Mesodermal cell (in vitro differentiated cells): Measurements from ENCODE around the gene DNAAF2.
"Not testable (repeated sequence)": the region's sequence is repeated elsewhere in the genome, so short reads cannot be mapped to it uniquely, and the experiment has no call there.

Experiments used
- H3K27ac ChIP-seq: 2 replicates; pipeline ENCODE4 v1.7.0; 2013; ENCODE audit warnings: mild to moderate bottlenecking, low read depth, low read length, moderate library complexity; ENCODE audit not compliant: severe bottlenecking
- H3K36me3 ChIP-seq: 2 replicates; pipeline ENCODE4 v1.7.1; 2013; ENCODE audit warnings: mild to moderate bottlenecking, low read length, moderate library complexity; ENCODE audit not compliant: control insufficient read depth, insufficient read depth
- H3K4me1 ChIP-seq: one replicate; pipeline ENCODE4 v1.7.1; 2013; ENCODE audit warnings: mild to moderate bottlenecking, low read length; ENCODE audit not compliant: insufficient read depth, control insufficient read depth, poor library complexity, severe bottlenecking
- H3K4me3 ChIP-seq: 2 replicates; pipeline ENCODE4 v1.7.0; 2013; ENCODE audit warnings: low read length, control low read depth, mild to moderate bottlenecking; ENCODE audit not compliant: insufficient read depth, poor library complexity, severe bottlenecking; ENCODE audit errors: extremely low read depth
- H3K9me3 ChIP-seq: 2 replicates; pipeline ENCODE4 v1.7.1; 2013; ENCODE audit warnings: mild to moderate bottlenecking, low read length, moderate library complexity; ENCODE audit not compliant: control insufficient read depth
- WGBS, 2 experiments: methylation state at CpG; one replicate each; pipeline ENCODE4 v1.1.5; 2013; ENCODE audit warnings: missing lambda C conversion rate in 2 of 2; ENCODE audit not compliant: insufficient coverage in 2 of 2; 5-methylcytosine and 5-hydroxymethylcytosine counted together

Gene DNAAF2

GRCh38 chr14:49598189-49598484 is 36.9 kb downstream of the DNAAF2 start:
- WGBS, 2 experiments: 0 to 1% methylated on average over 9 to 14 of the region's 15 CpGs

DNA sequence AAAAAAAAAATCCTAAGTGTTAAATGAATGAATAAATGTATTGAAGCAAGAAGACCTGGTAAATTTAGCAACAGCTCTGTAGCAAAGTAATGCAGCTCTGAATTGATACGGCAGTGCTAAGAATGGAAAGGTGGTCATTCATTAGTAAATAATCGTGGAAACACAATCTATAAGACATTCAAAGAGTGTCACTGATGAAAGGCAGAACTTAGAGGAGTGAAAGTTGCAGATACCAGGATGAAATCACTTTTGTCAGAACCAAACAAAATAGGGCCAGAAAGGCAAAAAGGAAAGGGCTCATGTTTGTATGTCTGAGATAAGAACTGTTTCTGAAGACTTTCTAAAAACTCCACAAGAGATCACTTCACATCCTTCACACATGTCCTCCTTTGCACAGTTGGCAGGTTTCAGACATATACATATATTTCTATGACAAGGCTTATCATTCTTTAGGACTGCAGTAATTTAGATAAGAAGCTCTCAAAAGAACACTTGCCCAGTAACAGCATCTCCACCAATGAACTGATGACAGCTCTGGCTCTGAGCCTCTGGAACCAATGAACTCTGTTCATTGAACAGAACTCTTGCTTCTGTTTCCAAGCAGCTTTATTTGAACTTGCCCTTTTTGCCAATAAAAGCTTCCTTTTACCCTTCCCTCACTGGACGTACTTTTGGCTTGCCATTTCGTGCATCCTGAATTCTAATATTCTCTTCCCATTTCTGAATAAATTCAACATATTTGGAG is 40.5 kb downstream of the DNAAF2 start:
- Histone ChIP-seq H3K27ac (peak overlapping the region; percentile 12), H3K36me3 (no peaks in the 10 kb centered on the region), H3K4me3 (no peak overlapping the region), H3K4me1 (peaks cover 4% of the 10 kb centered on the region), H3K9me3 (no peaks in the 10 kb centered on the region)
- WGBS, 2 experiments: 85 to 100% methylated on average over 2 to 3 of the region's 4 CpGs

More at GRCh38 chr14:49598189-49598484, 36.9 kb downstream of the DNAAF2 start:
- Histone ChIP-seq H3K36me3 (peaks cover 17% of the 10 kb centered on the region), H3K9me3 (no peaks in the 10 kb centered on the region), H3K27ac (peak overlapping the region; percentile 89), H3K4me1 (peaks cover 4% of the 10 kb centered on the region), H3K4me3 (peak overlapping the region; percentile 88)

GRCh38 chr14:49593016-49593415 is 42.0 kb downstream of the DNAAF2 start:
- Histone ChIP-seq H3K4me1 (peaks cover 4% of the 10 kb centered on the region), H3K27ac (no peak overlapping the region), H3K4me3 (no peak overlapping the region), H3K36me3 (no peaks in the 10 kb centered on the region), H3K9me3 (no peaks in the 10 kb centered on the region)
- WGBS, 2 experiments: no CpG with 5 or more reads among the region's 3 CpGs

- WGBS, 2 experiments: no CpG with 5 or more reads among the region's 3 CpGs
These were observed 45.7 kb downstream of the DNAAF2 start for GRCh38 chr14:49589387-49589786.

DNA sequence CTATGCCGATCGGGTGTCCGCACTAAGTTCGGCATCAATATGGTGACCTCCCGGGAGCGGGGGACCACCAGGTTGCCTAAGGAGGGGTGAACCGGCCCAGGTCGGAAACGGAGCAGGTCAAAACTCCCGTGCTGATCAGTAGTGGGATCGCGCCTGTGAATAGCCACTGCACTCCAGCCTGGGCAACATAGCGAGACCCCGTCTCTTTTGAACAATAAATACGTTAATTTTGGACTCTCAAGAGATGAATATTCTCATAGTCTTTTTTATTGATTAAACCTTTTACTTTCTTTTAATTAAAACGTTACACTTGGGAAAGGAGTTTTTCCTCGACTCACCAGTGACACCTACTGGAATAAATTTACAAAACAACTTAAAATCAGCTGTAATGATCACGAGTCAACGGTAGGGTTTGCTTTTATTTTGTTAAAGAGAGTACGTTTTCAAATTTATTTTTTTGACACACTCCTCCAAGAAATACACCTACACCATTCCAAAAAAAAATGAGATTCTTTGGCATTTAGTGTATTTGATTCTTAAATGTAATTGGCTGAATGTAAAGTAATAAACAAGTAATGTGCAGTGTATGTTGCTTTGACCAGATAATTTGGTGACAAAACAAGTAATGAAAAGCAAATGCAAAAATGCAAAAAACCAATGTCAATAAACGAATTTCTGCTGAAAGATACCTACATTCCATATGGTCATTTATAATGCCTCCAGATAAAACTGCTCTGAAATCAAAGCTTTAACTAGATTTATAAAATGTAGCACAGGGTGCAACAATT is 48.2 kb downstream of the DNAAF2 start:
- H3K36me3 ChIP-seq: peaks cover 28% of the 10 kb centered on the region
- H3K27ac ChIP-seq: peak overlapping the region; percentile 86
- H3K9me3 ChIP-seq: no peaks in the 10 kb centered on the region
- H3K4me3 ChIP-seq: peak overlapping the region; percentile 80
- WGBS, 2 experiments: 0% methylated on average over 1 of the region's 21 CpGs; no CpG with 5 or more reads in 1 of the 2 experiments
- H3K4me1 ChIP-seq: no peaks in the 10 kb centered on the region

More at GRCh38 chr14:49589387-49589786, 45.7 kb downstream of the DNAAF2 start:
- Histone ChIP-seq H3K4me1 (no peaks in the 10 kb centered on the region), H3K27ac (no peak overlapping the region), H3K4me3 (no peak overlapping the region), H3K36me3 (peaks cover 3% of the 10 kb centered on the region), H3K9me3 (no peaks in the 10 kb centered on the region)

DNA sequence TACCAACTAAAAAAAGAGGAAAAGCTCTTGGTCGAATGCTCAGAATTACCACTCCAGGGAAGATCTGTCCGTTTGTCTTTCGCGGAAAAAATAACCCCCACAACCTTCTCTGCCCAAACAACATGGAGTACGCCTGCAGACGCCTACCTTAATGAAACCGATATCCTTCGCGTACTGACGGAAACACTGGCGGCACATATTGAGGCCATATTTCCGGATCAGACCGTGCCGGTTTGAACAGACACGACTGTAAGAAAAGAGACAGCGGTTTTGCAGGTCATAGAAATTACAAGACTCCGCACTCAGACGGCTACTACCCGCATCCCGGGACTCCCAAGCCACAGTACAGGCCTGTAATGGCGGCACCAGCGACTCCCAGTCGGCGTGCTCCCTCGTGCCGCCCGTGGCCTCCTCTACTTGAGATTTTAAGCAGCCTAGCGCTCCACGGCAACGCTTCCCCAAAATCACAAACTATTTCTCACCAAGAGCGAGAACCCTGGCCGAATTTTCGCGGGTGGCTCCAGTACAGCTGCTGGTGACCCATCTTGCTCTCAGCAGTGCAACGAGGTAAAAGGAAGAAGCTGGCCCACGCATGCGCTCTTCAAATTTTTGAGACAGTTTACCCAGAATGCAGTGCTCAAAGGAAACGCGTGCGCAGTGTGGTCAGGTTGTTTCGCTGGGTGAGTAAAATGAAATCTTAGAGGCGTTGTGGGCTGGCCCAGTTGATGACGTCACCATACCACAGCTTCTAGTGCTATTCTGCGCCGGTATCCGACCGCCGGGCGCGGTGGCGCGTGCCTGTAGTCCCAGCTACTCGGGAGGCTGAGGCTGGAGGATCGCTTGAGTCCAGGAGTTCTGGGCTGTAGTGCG is 49.0 kb downstream of the DNAAF2 start, which contains the start of gene RPS29:
TSS of gene RPS29 (minus strand) at position 578 of the 870 bp plus-strand sequence. CDS start at position 544, 34 bp downstream.
- WGBS, 2 experiments: 0% methylated on average over 40 to 42 of the region's 55 CpGs
- H3K4me3 ChIP-seq: peak within 1 kb of the TSS; percentile 80

DNA sequence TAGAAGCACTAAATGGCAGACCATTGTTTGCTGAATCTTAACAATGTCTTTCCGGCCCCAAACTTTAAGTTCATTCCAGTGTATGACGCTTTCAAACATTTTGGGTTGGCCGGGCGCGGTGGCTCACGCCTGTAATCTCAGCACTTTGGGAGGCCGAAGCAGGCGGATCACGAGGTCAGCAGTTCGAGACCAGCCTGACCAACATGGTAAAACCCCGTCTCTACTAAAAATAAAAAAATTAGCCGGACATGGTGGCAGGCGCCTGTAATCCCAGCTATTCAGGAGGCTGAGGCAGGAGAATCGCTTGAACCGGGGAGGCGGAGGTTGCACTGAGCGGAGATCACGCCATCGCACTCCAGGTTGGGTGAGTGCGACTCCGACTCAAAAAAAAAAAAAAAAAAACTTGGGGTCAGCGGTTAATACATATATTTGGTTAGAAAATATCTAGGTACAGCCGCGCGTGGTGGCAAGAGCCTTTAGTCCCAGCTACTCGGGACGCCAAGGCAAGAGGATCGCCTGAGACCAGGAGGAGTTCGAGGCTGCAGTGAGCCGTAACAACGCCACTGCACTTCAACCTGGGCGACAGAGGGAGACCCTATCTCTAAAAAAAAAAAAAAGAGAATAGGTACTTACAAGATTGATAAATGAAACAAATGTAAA is 49.9 kb downstream of the DNAAF2 start:
- H3K27ac ChIP-seq: peak overlapping the region; percentile 86
- H3K4me1 ChIP-seq, H3K9me3 ChIP-seq: not testable (repeated sequence)
- H3K36me3 ChIP-seq: peaks cover 38% of the 10 kb centered on the region
- WGBS, 2 experiments: 3 to 4% methylated on average over 26 of the region's 32 CpGs
- H3K4me3 ChIP-seq: peak overlapping the region; percentile 80

More for the DNA sequence above, 49.0 kb downstream of the DNAAF2 start, which contains the start of gene RPS29:
- H3K9me3 ChIP-seq: no peaks in the 10 kb centered on the region
- peaks cover 36% of the 10 kb centered on the region for H3K36me3 ChIP-seq
- H3K4me1 ChIP-seq: no peaks in the 10 kb centered on the region
- H3K27ac ChIP-seq: peak within 1 kb of the TSS; percentile 86

DNA sequence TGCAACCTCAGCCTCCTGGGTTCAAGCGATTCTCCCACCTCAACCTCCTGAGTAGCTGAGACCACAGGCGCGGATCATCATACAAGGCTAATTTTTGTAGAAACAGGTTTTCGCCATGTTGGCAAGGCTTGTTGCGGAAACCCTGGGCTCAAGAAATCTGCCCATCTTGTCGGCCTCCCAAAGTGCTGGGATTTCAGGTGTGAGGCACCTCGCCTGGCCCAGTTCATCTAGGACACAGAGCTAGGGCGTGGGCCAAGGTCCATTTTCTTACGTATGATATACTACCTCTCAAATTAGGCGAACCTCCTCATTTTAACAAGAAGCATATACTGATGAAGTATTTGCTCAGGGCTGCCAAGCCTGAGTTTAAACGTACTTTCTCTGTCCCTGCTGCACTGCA is 51.0 kb downstream of the DNAAF2 start:
- peak overlapping the region; percentile 80 for H3K4me3 ChIP-seq
- WGBS, 2 experiments: 87 to 92% methylated on average over 11 of the region's 11 CpGs

DNA sequence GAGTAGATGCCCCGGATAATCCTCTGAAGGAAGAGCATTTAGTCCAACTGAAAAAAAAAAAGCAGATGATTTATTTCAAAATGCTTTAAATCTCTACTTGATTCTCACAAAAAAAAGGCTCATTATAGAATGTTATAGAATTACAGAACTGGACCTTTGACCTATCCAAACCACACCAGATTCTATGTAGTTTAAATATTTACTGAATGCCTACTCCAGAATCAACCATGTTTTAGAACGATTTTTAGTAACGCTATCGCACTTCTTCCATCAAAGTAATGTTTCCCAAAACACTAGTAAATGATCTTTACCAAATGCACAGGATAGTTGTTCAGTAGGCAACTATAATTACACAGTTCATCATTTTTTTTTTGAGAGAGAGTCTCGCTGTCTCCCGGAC is 51.4 kb downstream of the DNAAF2 start:
- peaks cover 46% of the 10 kb centered on the region for H3K36me3 ChIP-seq

More for the DNA sequence above, 51.0 kb downstream of the DNAAF2 start:
- Histone ChIP-seq H3K9me3 (no peaks in the 10 kb centered on the region), H3K27ac (no peak overlapping the region), H3K4me1 (no peaks in the 10 kb centered on the region), H3K36me3 (peaks cover 42% of the 10 kb centered on the region)

More for the DNA sequence above, 51.4 kb downstream of the DNAAF2 start:
- H3K9me3 ChIP-seq: no peaks in the 10 kb centered on the region
- H3K4me3 ChIP-seq: peak overlapping the region; percentile 80
- 83 to 91% methylated on average over 1 to 2 of the region's 6 CpGs for WGBS, 2 experiments
- H3K4me1 ChIP-seq: no peaks in the 10 kb centered on the region
- H3K27ac ChIP-seq: no peak overlapping the region
